Measurements from ENCODE around the gene ZFP69B.
A peak's percentile ranks its signal among the peaks of the same experiment; 100 is the strongest.

ZFP69B gene

GRCh38 chr1:40449684-40450494 lies at the start of gene ZFP69B:
ZFP69B (plus strand) TSS chr1:40450476; CDS start chr1:40450962, 486 bp downstream.
- DNase-seq (ENCODE audit: low read depth, low spot score): peak; percentile 16
- POLR2A ChIA-PET: interaction anchor here (0.8 to 1.6 kb wide), 3 partner anchors 16 to 59 kb away, joined by 5 to 9 read pairs (median 6); partner anchors contain the start of genes EXO5 and ZFP69
- peak within 1 kb of the TSS; percentile 78 for H3K4me3 ChIP-seq (ENCODE audit: low read depth, low read length)
- CTCF ChIA-PET: interaction anchor here (0.8 to 1.6 kb wide), 6 partner anchors 11 to 365 kb away, joined by 3 to 8 read pairs (median 4); no protein-coding TSS in a partner anchor
- TF ChIP-seq CTCF (IDR thresholded peaks at IDR 0.05; ENCODE audit: insufficient read depth, low read length, missing control alignments): peak; percentile 28

- ChIA-PET CTCF (interaction anchor here (1.1 to 1.9 kb wide), 4 partner anchors 39 to 248 kb away, joined by 3 to 7 read pairs (median 4); no protein-coding TSS in a partner anchor), POLR2A (no interaction called here)
Observed at GRCh38 chr1:40401473-40402201, 48.6 kb upstream of the ZFP69B start.

GRCh38 chr1:40404670-40405462 lies 45.4 kb upstream of the ZFP69B start:
- no peak for DNase-seq (ENCODE audit: low read depth, low spot score)
- TF ChIP-seq CTCF (IDR thresholded peaks at IDR 0.05; ENCODE audit: insufficient read depth, low read length, missing control alignments): peak; percentile 36
- ChIA-PET CTCF (interaction anchor here (0.6 to 6.4 kb wide), 44 partner anchors 11 to 327 kb away, joined by 3 to 119 read pairs (median 6); partner anchors contain the start of gene SMAP2), POLR2A (no interaction called here)
- H3K4me3 ChIP-seq (ENCODE audit: low read depth, low read length): no peak overlapping the region

More at GRCh38 chr1:40401473-40402201, 48.6 kb upstream of the ZFP69B start:
- TF ChIP-seq CTCF (IDR thresholded peaks at IDR 0.05; ENCODE audit: insufficient read depth, low read length, missing control alignments): no peak
- no peak overlapping the region for H3K4me3 ChIP-seq (ENCODE audit: low read depth, low read length)
- no peak for DNase-seq (ENCODE audit: low read depth, low spot score)

GRCh38 chr1:40405812-40406211 lies 44.5 kb upstream of the ZFP69B start:
- ChIA-PET POLR2A (no interaction called here), CTCF (interaction anchor here (0.5 to 6.4 kb wide), 26 partner anchors 10 to 328 kb away, joined by 3 to 119 read pairs (median 12); partner anchors contain the start of gene SMAP2)
- no peak for TF ChIP-seq CTCF (IDR thresholded peaks at IDR 0.05; ENCODE audit: insufficient read depth, low read length, missing control alignments)
- DNase-seq (ENCODE audit: low read depth, low spot score): no peak
- H3K4me3 ChIP-seq (ENCODE audit: low read depth, low read length): no peak overlapping the region

GRCh38 chr1:40407453-40407852 lies 42.8 kb upstream of the ZFP69B start:
- no peak for DNase-seq (ENCODE audit: low read depth, low spot score)
- ChIA-PET POLR2A (no interaction called here), CTCF (interaction anchor here (0.7 to 6.4 kb wide), 11 partner anchors 9 to 329 kb away, joined by 3 to 119 read pairs (median 4); no protein-coding TSS in a partner anchor)
- H3K4me3 ChIP-seq (ENCODE audit: low read depth, low read length): no peak overlapping the region
- TF ChIP-seq CTCF (IDR thresholded peaks at IDR 0.05; ENCODE audit: insufficient read depth, low read length, missing control alignments): no peak
